Osteocyte (in vitro differentiated cells): Measurements from ENCODE around the gene SNRPA1. TPM values are rescaled to one million over a fixed set of nuclear protein-coding genes. Genes with fewer than 3 reads are reported as not detected.

Experiments used
- DNase-seq: peaks from one replicate; pipeline ENCODE4 v3.0.0; 2021; ENCODE audit warnings: mixed read lengths; ENCODE audit not compliant: unreplicated experiment; ENCODE audit errors: extremely low spot score
- H3K27ac Mint-ChIP-seq: one replicate; pipeline ENCODE4 v1.8.0; 2021; ENCODE audit warnings: mild to moderate bottlenecking, mixed read lengths; ENCODE audit not compliant: unreplicated experiment
- H3K27me3 Mint-ChIP-seq: one replicate; pipeline ENCODE4 v1.8.0; 2021; ENCODE audit warnings: mixed read lengths; ENCODE audit not compliant: unreplicated experiment
- H3K36me3 Mint-ChIP-seq: one replicate; pipeline ENCODE4 v1.8.0; 2021; ENCODE audit warnings: mixed read lengths; ENCODE audit not compliant: unreplicated experiment
- H3K4me1 Mint-ChIP-seq: one replicate; pipeline ENCODE4 v1.8.0; 2021; ENCODE audit warnings: mixed read lengths; ENCODE audit not compliant: unreplicated experiment
- H3K4me3 Mint-ChIP-seq: one replicate; pipeline ENCODE4 v1.8.0; 2021; ENCODE audit warnings: mild to moderate bottlenecking, moderate library complexity, mixed read lengths; ENCODE audit not compliant: unreplicated experiment
- H3K9me3 Mint-ChIP-seq: one replicate; pipeline ENCODE4 v1.8.0; 2021; ENCODE audit warnings: mixed read lengths; ENCODE audit not compliant: unreplicated experiment
- CTCF ChIP-seq: fragments of 200-600 bp; sonication (generic); IDR thresholded peaks from 2 replicates; pipeline ENCODE4 v1.5.0; 2021; ENCODE audit warnings: antibody characterized with exemption, mild to moderate bottlenecking, moderate library complexity
- total RNA-seq: library from RNA; stranded (reverse); gene quantifications from 2 replicates; pipeline ENCODE4 v1.2.1, GENCODE V29; 2021

Gene SNRPA1
- total RNA-seq, 1 donor from 2014 or later, result 34.6 TPM

- TF ChIP-seq CTCF, result no peak
- Mint-ChIP-seq H3K27ac (no peak overlapping the region), H3K9me3 (no peaks in the 10 kb centered on the region), H3K4me3 (no peak overlapping the region), H3K4me1 (no peaks in the 10 kb centered on the region), H3K27me3 (peaks cover 25% of the 10 kb centered on the region), H3K36me3 (no peaks in the 10 kb centered on the region)
- no peak for DNase-seq
Observed at GRCh38 chr15:101318147-101318819, 23.2 kb upstream of the SNRPA1 start.

- H3K27me3 Mint-ChIP-seq, result peaks cover 25% of the 10 kb centered on the region
- no peak overlapping the region for H3K4me3 Mint-ChIP-seq
Observed at GRCh38 chr15:101317336-101317872, 22.4 kb upstream of the SNRPA1 start.

GRCh38 chr15:101316529-101316928 lies 21.5 kb upstream of the SNRPA1 start:
- TF ChIP-seq CTCF, result no peak
- Mint-ChIP-seq H3K9me3 (no peaks in the 10 kb centered on the region), H3K4me3 (no peak overlapping the region), H3K27me3 (peaks cover 24% of the 10 kb centered on the region), H3K4me1 (no peaks in the 10 kb centered on the region), H3K36me3 (no peaks in the 10 kb centered on the region), H3K27ac (no peak overlapping the region)
- DNase-seq, result no peak

More at GRCh38 chr15:101317336-101317872, 22.4 kb upstream of the SNRPA1 start:
- Mint-ChIP-seq H3K4me1 (no peaks in the 10 kb centered on the region), H3K36me3 (no peaks in the 10 kb centered on the region), H3K27ac (no peak overlapping the region), H3K9me3 (no peaks in the 10 kb centered on the region)
- no peak for DNase-seq
- no peak for TF ChIP-seq CTCF

GRCh38 chr15:101315736-101316135 lies 20.7 kb upstream of the SNRPA1 start:
- Mint-ChIP-seq H3K27ac (no peak overlapping the region), H3K36me3 (no peaks in the 10 kb centered on the region), H3K9me3 (no peaks in the 10 kb centered on the region), H3K4me3 (no peak overlapping the region), H3K27me3 (peaks cover 17% of the 10 kb centered on the region), H3K4me1 (no peaks in the 10 kb centered on the region)
- no peak for TF ChIP-seq CTCF
- DNase-seq, result no peak

GRCh38 chr15:101314336-101315125 lies 19.5 kb upstream of the SNRPA1 start:
- no peaks in the 10 kb centered on the region for H3K36me3 Mint-ChIP-seq
- no peaks in the 10 kb centered on the region for H3K4me1 Mint-ChIP-seq

More at GRCh38 chr15:101314336-101315125, 19.5 kb upstream of the SNRPA1 start:
- no peak for DNase-seq
- Mint-ChIP-seq H3K27ac (no peak overlapping the region), H3K4me3 (no peak overlapping the region), H3K27me3 (peaks cover 12% of the 10 kb centered on the region), H3K9me3 (no peaks in the 10 kb centered on the region)
- TF ChIP-seq CTCF, result no peak
